ENCODE results near the gene ASIC5.

The ASIC5 gene

GRCh38 chr4:155883895-155884294, 17.8 kb upstream of the ASIC5 start:
- no peak for DNase-seq (ENCODE audit: low read depth)
- no peak for TF ChIP-seq CTCF (IDR thresholded peaks at IDR 0.05; ENCODE audit: insufficient read depth, low read depth, low read length, missing control alignments)
- H3K4me3 ChIP-seq (ENCODE audit: low read depth, low read length) = no peak overlapping the region

GRCh38 chr4:155881555-155881954, 15.5 kb upstream of the ASIC5 start:
- TF ChIP-seq CTCF (IDR thresholded peaks at IDR 0.05; ENCODE audit: insufficient read depth, low read depth, low read length, missing control alignments) = no peak
- H3K4me3 ChIP-seq (ENCODE audit: low read depth, low read length) = peak overlapping the region; percentile 13; the same call in 1 of the 2 replicates
- DNase-seq (ENCODE audit: low read depth) = peak; percentile 56

GRCh38 chr4:155879767-155880166, 13.7 kb upstream of the ASIC5 start:
- H3K4me3 ChIP-seq (ENCODE audit: low read depth, low read length) = no peak overlapping the region
- no peak for TF ChIP-seq CTCF (IDR thresholded peaks at IDR 0.05; ENCODE audit: insufficient read depth, low read depth, low read length, missing control alignments)
- no peak for DNase-seq (ENCODE audit: low read depth)

GRCh38 chr4:155878611-155879010, 12.5 kb upstream of the ASIC5 start:
- H3K4me3 ChIP-seq (ENCODE audit: low read depth, low read length) = no peak overlapping the region
- no peak for DNase-seq (ENCODE audit: low read depth)
- TF ChIP-seq CTCF (IDR thresholded peaks at IDR 0.05; ENCODE audit: insufficient read depth, low read depth, low read length, missing control alignments) = no peak

- TF ChIP-seq CTCF (IDR thresholded peaks at IDR 0.05; ENCODE audit: insufficient read depth, low read depth, low read length, missing control alignments) = no peak
- no peak overlapping the region for H3K4me3 ChIP-seq (ENCODE audit: low read depth, low read length)
- DNase-seq (ENCODE audit: low read depth) = no peak
Observed at GRCh38 chr4:155877971-155878370, 11.9 kb upstream of the ASIC5 start.

GRCh38 chr4:155875878-155876277, 9.8 kb upstream of the ASIC5 start:
- no peak for TF ChIP-seq CTCF (IDR thresholded peaks at IDR 0.05; ENCODE audit: insufficient read depth, low read depth, low read length, missing control alignments)
- no peak for DNase-seq (ENCODE audit: low read depth)
- no peak overlapping the region for H3K4me3 ChIP-seq (ENCODE audit: low read depth, low read length)

GRCh38 chr4:155855897-155856296, 10.2 kb downstream of the ASIC5 start:
- no peak for TF ChIP-seq CTCF (IDR thresholded peaks at IDR 0.05; ENCODE audit: insufficient read depth, low read depth, low read length, missing control alignments)
- no peak overlapping the region for H3K4me3 ChIP-seq (ENCODE audit: low read depth, low read length)
- no peak for DNase-seq (ENCODE audit: low read depth)
